Stimulated activated CD4-positive, alpha-beta T cell treated with anti-CD3 and anti-CD28 coated beads, Interleukin-4, amount 100 ng/mL, for 24 hours (primary cell): ENCODE data around the gene ZNF454.

Source experiments
- DNase-seq: peaks from one replicate; pipeline ENCODE4 v3.0.0-alpha.2; 2020

The ZNF454 gene

GRCh38 chr5:178993955-178994579, 53.1 kb downstream of the ZNF454 start:
- no peak for DNase-seq

- no peak for DNase-seq
These were observed 53.8 kb downstream of the ZNF454 start, which contains the start of gene GRM6 for GRCh38 chr5:178994580-178995340. Gene GRM6 (minus strand): TSS chr5:178995320. CDS start chr5:178994944, 376 bp downstream.

GRCh38 chr5:178995341-178995690, 54.3 kb downstream of the ZNF454 start:
- no peak for DNase-seq

- no peak for DNase-seq
These were observed 55.2 kb downstream of the ZNF454 start for GRCh38 chr5:178996156-178996555.

- DNase-seq, result no peak
These were observed 56.2 kb downstream of the ZNF454 start for GRCh38 chr5:178997191-178997590.

- DNase-seq, result no peak
These were observed 57.4 kb downstream of the ZNF454 start for GRCh38 chr5:178998441-178998840.

GRCh38 chr5:179006564-179006963, 65.6 kb downstream of the ZNF454 start:
- DNase-seq, result no peak

- no peak for DNase-seq
These were observed 67.7 kb downstream of the ZNF454 start for GRCh38 chr5:179008667-179009066.
